Activated B cell treated with CpG ODN at 0.5 μM for 24 hours (primary cell): ENCODE results near the gene SIRT3. TPM values are rescaled to one million over a fixed set of nuclear protein-coding genes. Genes with fewer than 3 reads are reported as not detected.

Experiments used
- ATAC-seq: fragments of 200-7000 bp; cut with Tn5 transposase; one replicate; pipeline ENCODE4 v1.10.0; 2021; ENCODE audit warnings: low read depth, mild to moderate bottlenecking, moderate library complexity
- CTCF ChIA-PET: fragments of 350-600 bp; sonication (Branson Sonifier 250); formaldehyde crosslinking; loops from one replicate; lab custom pipeline; 2021; ENCODE audit warnings: antibody characterized with exemption; lab: Charles Lee
- POLR2A ChIA-PET: fragments of 350-600 bp; sonication (Branson Sonifier 250); formaldehyde crosslinking; loops from one replicate; lab custom pipeline; 2021; ENCODE audit warnings: antibody characterized with exemption; lab: Charles Lee
- DNase-seq: peaks from one replicate; pipeline ENCODE4 v3.0.0; 2022
- H3K27ac Mint-ChIP-seq: one replicate; pipeline ENCODE4 v1.8.0; 2020; ENCODE audit warnings: mixed read lengths
- H3K27me3 Mint-ChIP-seq: one replicate; pipeline ENCODE4 v1.8.0; 2021; ENCODE audit warnings: mixed read lengths
- H3K36me3 Mint-ChIP-seq: one replicate; pipeline ENCODE4 v1.8.0; 2021; ENCODE audit warnings: low read depth, mixed read lengths
- H3K4me1 Mint-ChIP-seq: one replicate; pipeline ENCODE4 v1.8.0; 2021; ENCODE audit warnings: mixed read lengths
- H3K4me3 Mint-ChIP-seq: one replicate; pipeline ENCODE4 v1.8.0; 2020; ENCODE audit warnings: mild to moderate bottlenecking, mixed read lengths
- H3K9me3 Mint-ChIP-seq: one replicate; pipeline ENCODE4 v1.8.0; 2020; ENCODE audit warnings: mixed read lengths
- intact Hi-C: fragments of 100-400 bp; cut with micrococcal nuclease; formaldehyde crosslinking; loops from one replicate; pipeline ENCODE4 v1.15.1; 2024
- total RNA-seq: library from RNA; stranded (reverse); gene quantifications from 2 replicates; pipeline ENCODE4 v1.2.3, GENCODE V29; 2022
- TF ChIP-seq, protein P1 (sequence below): fragments of 200-600 bp; IDR thresholded peaks from one replicate; pipeline ENCODE4 v1.8.0; 2022; ENCODE audit warnings: antibody characterized with exemption, mild to moderate bottlenecking

The SIRT3 gene
- total RNA-seq, result 21.8 and 23.0 TPM in 2 replicates

DNA sequence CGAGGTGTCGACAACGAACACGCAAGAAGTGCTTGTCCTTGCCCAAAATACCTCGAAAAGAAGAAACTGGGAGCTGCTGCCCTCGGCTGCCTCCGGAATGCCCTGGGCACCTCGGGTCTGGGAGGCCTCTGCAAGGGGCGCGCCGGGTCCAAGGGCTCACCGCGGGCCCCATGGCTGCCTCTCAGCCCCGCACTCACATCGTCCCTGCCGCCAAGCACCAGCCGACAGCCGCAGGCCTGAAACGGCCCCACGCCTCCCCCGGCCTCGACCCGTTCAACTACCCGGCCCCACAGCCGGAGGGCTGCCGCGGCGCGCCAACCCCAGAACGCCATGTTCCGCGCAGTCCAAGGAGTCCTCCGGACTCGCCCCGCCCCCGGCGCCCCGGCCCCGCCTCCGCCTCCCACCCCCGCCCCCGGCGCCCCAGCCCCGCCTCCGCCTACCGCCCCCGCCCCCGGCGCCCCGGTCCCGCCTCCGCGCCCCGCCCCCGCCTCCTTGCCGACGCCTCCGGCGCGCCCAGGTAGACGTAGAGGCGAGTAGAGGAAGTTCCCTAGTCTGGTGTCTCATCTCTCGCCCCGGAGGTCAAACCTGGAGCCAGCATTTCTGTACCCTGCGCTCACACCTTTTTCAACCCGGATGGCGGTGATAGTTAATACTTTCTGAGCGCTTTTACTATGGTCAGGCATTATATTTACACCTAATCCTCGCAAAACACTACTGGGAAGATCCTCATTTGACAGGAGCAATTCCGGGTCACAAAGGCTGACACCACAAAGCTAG is at the start of gene SIRT3:
Gene SIRT3 (minus strand): TSS at position 346 of the 777 bp plus-strand sequence. CDS start 14 bp downstream, at position 332.
- Mint-ChIP-seq H3K27ac (peak within 1 kb of the TSS; percentile 99), H3K36me3 (peaks cover 28% of the 10 kb centered on the region), H3K27me3 (no peaks in the 10 kb centered on the region), H3K9me3 (no peaks in the 10 kb centered on the region), H3K4me3 (peak within 1 kb of the TSS; percentile 98), H3K4me1 (peaks cover 35% of the 10 kb centered on the region)
- intact Hi-C loops, result loop anchor here (1.0 to 5.0 kb wide), 8 partner anchors 29 to 301 kb away; partner anchors contain the start of genes BET1L, LRRC56, PGGHG and RIC8A
- ChIA-PET CTCF (interaction anchor here (1.8 kb wide), 1 partner anchor 14 kb away, joined by 9 read pairs; no protein-coding TSS in a partner anchor), POLR2A (interaction anchor here (0.9 to 3.1 kb wide), 12 partner anchors 21 to 302 kb away, joined by 3 to 55 read pairs (median 6); partner anchors contain the start of genes BET1L, HRAS, LRRC56 and RIC8A)
- ATAC-seq, result peak; percentile 89
- TF ChIP-seq, protein P1, sequence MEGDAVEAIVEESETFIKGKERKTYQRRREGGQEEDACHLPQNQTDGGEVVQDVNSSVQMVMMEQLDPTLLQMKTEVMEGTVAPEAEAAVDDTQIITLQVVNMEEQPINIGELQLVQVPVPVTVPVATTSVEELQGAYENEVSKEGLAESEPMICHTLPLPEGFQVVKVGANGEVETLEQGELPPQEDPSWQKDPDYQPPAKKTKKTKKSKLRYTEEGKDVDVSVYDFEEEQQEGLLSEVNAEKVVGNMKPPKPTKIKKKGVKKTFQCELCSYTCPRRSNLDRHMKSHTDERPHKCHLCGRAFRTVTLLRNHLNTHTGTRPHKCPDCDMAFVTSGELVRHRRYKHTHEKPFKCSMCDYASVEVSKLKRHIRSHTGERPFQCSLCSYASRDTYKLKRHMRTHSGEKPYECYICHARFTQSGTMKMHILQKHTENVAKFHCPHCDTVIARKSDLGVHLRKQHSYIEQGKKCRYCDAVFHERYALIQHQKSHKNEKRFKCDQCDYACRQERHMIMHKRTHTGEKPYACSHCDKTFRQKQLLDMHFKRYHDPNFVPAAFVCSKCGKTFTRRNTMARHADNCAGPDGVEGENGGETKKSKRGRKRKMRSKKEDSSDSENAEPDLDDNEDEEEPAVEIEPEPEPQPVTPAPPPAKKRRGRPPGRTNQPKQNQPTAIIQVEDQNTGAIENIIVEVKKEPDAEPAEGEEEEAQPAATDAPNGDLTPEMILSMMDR, result no peak
- DNase-seq, result peak; percentile 76

DNA sequence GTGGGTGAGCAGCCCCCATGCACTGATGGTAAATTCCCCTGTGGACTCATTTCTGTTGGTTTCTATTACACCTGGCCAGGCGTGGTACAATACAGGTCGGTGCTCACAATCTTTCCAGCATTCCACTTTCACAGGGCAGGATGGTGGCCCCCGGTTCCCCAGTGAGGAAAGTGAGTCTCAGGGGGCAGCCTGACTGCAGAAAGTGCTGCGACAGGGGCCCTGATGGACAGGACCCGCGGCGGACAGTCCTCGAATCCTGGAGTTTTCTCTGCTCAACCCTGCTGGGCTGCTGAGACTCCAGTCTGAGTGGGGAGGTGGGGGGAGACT is 49.7 kb upstream of the SIRT3 start:
- peaks cover 35% of the 10 kb centered on the region for H3K4me1 Mint-ChIP-seq
- POLR2A ChIA-PET, result interaction anchor here (0.7 kb wide), 1 partner anchor 66 kb away, joined by 7 read pairs; no protein-coding TSS in a partner anchor
- no peak overlapping the region for H3K27ac Mint-ChIP-seq
- H3K9me3 Mint-ChIP-seq, result no peaks in the 10 kb centered on the region
- H3K36me3 Mint-ChIP-seq, result peaks cover 1% of the 10 kb centered on the region
- no peak for ATAC-seq
- peaks cover 30% of the 10 kb centered on the region for H3K27me3 Mint-ChIP-seq
- TF ChIP-seq, protein P1, result no peak
- no peak for DNase-seq
- CTCF ChIA-PET, result no interaction called here
- H3K4me3 Mint-ChIP-seq, result no peak overlapping the region
- intact Hi-C loops, result loop anchor here (5.0 kb wide), 1 partner anchor 49 kb away; the partner anchor contains the start of genes PSMD13 and SIRT3

DNA sequence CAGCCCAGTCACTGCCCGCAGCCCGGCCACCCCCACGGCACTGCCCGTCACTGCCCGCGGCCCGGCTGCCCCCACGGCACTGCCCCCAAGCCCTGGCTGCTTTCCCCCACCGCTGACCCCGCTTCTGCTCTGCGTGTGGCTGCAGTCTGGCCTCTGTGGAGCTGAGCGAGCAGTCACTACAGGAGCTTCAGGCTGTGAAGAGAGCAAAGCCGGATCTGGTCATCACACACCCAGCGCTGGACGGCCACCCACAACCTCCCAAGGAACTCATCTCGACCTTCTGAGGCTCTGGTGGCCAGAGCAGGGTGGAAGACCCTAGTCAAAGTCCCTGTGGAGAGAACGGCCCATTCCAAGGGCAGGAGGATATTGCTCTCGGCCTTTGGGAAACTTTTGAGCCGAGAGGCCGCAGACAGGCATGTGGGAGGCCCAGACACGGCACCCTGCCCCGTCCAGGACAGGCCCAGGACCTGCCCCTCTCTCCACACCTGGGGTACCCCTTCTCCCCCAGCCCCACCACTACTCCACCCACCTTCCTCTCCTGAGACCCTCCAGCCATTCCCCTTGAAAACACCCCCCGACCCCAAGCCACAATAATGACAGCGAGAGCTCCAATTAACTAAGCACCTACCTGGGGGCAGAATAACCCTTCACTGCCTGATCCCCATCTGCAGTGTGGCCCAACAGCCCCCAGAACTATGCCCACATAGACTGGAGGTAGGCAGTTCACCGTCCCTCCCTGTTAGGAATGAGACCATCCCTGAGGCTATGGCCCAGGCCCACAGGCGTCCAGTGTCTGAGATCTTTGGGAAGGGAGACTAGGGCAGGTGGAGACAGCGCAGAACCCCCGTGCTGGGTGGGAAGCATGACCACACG is 49.1 kb upstream of the SIRT3 start:
- CTCF ChIA-PET, result no interaction called here
- ATAC-seq (no peak), DNase-seq (no peak)
- H3K27ac Mint-ChIP-seq, result no peak overlapping the region
- peaks cover 30% of the 10 kb centered on the region for H3K27me3 Mint-ChIP-seq
- H3K36me3 Mint-ChIP-seq, result peaks cover 1% of the 10 kb centered on the region
- intact Hi-C loops, result loop anchor here (5.0 kb wide), 1 partner anchor 48 kb away; the partner anchor contains the start of genes PSMD13 and SIRT3
- H3K9me3 Mint-ChIP-seq, result no peaks in the 10 kb centered on the region
- POLR2A ChIA-PET, result interaction anchor here (0.7 to 6.5 kb wide), 3 partner anchors 11 to 67 kb away, joined by 5 to 74 read pairs (median 7); no protein-coding TSS in a partner anchor
- no peak overlapping the region for H3K4me3 Mint-ChIP-seq
- TF ChIP-seq, protein P1, result no peak
- H3K4me1 Mint-ChIP-seq, result peaks cover 38% of the 10 kb centered on the region

DNA sequence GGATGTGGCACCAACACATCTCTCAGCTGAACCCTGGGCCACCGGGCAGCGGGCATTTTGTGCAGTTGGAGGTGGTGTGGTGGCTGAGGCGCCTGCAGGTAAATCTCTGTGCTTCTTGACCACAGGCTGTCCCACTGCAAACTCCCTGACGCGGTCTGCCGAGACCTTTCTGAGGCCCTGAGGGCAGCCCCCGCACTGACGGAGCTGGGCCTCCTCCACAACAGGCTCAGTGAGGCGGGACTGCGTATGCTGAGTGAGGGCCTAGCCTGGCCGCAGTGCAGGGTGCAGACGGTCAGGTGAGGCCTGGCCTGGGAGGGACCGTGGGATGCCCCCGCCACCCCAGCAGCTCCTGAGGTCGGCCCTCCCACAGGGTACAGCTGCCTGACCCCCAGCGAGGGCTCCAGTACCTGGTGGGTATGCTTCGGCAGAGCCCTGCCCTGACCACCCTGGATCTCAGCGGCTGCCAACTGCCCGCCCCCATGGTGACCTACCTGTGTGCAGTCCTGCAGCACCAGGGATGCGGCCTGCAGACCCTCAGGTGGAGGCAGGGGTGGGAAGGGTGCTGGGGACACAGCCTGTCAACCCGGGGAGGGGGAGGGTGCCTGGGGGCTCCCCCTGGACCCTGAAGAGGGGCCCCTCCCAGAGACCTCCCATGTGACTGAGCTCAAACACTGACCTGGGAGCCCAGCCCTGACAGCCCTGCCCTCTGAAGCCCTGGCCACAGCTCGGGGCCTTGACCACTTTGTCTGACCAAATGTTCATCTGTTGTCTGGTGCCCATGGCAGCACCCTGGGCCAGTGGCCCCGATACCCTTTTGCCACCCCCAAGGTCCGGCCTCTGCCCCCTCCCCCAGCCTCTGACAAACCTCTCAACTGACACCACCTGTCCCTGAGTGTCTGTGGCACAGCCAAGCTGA is 48.2 kb upstream of the SIRT3 start:
- intact Hi-C loops, result loop anchor here (5.0 kb wide), 1 partner anchor 47 kb away; the partner anchor contains the start of genes PSMD13 and SIRT3
- DNase-seq (no peak), ATAC-seq (no peak)
- Mint-ChIP-seq H3K4me3 (no peak overlapping the region), H3K4me1 (peaks cover 35% of the 10 kb centered on the region), H3K9me3 (no peaks in the 10 kb centered on the region), H3K36me3 (peaks cover 1% of the 10 kb centered on the region), H3K27me3 (peaks cover 30% of the 10 kb centered on the region), H3K27ac (no peak overlapping the region)
- ChIA-PET CTCF (no interaction called here), POLR2A (interaction anchor here (1.0 to 6.5 kb wide), 3 partner anchors 10 to 34 kb away, joined by 3 to 74 read pairs (median 5); no protein-coding TSS in a partner anchor)
- TF ChIP-seq, protein P1, result no peak
